Skeletal muscle tissue (tissue), 4 donors: ENCODE results near the gene ASNS. TPM values are rescaled to one million over a fixed set of nuclear protein-coding genes. Genes with fewer than 3 reads are reported as not detected.
A peak's percentile ranks its signal among the peaks of the same experiment; 100 is the strongest.
"Not testable (repeated sequence)": the region's sequence is repeated elsewhere in the genome, so short reads cannot be mapped to it uniquely, and the experiment has no call there.

ENCODE experiments used
- H3K27ac ChIP-seq: one replicate; pipeline ENCODE4 v1.7.0; 2013; ENCODE audit warnings: mild to moderate bottlenecking, low read depth, low read length, inconsistent platforms
- H3K27me3 ChIP-seq, 3 donors: one replicate each; pipeline ENCODE4 v1.7.0; 2013; ENCODE audit warnings: low read length in 3 of 3; ENCODE audit not compliant: control insufficient read depth in 3 of 3, insufficient read depth in 3 of 3
- H3K36me3 ChIP-seq, 3 donors: one replicate each; pipeline ENCODE4 v1.7.0; 2013; ENCODE audit warnings: low read length in 3 of 3; ENCODE audit not compliant: control insufficient read depth in 3 of 3, insufficient read depth in 3 of 3
- H3K4me1 ChIP-seq, 3 donors: one replicate each; pipeline ENCODE4 v1.7.0; 2013; ENCODE audit warnings: low read length in 3 of 3, mild to moderate bottlenecking in 3 of 3; ENCODE audit not compliant: control insufficient read depth in 3 of 3, insufficient read depth in 3 of 3
- H3K4me3 ChIP-seq, 3 donors: one replicate each; pipeline ENCODE4 v1.7.0; 2013; ENCODE audit warnings: low read length in 3 of 3
- H3K9ac ChIP-seq, 3 donors: one replicate each; pipeline ENCODE4 v1.7.0; 2013; ENCODE audit warnings: low read length in 3 of 3, mild to moderate bottlenecking in 3 of 3, moderate library complexity in 2 of 3, low read depth in 1 of 3
- H3K9me3 ChIP-seq, 3 donors: one replicate each; pipeline ENCODE4 v1.7.0; 2013; ENCODE audit warnings: low read length in 3 of 3; ENCODE audit not compliant: control insufficient read depth in 3 of 3
- total RNA-seq: library from RNA; depleted of rRNA; stranded (reverse); fragments of >200 nt; gene quantifications from one replicate; pipeline ENCODE4 v1.2.3, GENCODE V29; 2014
- donor health status: Osteomylitis.

ASNS gene, protein sequence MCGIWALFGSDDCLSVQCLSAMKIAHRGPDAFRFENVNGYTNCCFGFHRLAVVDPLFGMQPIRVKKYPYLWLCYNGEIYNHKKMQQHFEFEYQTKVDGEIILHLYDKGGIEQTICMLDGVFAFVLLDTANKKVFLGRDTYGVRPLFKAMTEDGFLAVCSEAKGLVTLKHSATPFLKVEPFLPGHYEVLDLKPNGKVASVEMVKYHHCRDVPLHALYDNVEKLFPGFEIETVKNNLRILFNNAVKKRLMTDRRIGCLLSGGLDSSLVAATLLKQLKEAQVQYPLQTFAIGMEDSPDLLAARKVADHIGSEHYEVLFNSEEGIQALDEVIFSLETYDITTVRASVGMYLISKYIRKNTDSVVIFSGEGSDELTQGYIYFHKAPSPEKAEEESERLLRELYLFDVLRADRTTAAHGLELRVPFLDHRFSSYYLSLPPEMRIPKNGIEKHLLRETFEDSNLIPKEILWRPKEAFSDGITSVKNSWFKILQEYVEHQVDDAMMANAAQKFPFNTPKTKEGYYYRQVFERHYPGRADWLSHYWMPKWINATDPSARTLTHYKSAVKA
- total RNA-seq = 3.7 TPM

DNA sequence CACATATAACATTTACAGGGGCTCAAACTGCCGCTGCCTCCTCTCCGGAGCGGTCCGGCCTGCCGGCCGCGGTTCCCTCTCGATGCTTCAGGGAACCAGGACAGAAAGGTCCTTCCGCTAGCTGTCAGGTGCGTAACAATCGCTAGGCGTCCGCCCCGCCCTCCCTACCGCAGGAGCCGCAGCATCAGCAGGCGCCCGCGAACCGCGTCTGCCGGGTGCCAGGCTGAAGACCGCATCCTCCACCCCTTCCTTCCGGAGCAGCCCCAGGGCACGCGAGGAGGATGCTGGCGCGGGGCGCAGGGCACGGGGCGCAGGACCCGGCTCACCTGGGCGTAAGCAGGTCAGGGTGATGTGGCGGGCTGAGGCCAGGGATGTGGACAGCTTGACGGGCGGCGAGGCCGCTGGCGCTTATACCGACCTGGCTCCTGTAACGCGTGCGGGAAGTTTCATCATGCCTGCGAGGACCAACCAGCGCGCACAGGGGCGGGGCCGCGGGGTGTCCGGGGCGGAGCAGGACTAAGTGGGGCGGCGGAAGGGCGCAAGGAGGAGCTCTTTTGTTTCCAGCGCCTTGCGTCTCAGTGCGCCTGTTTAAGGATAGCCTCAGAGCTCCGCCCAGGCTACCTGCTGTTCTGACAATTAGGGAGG, at the start of gene ASNS:
ASNS (minus strand) TSS at position 384 of the 645 bp plus-strand sequence. CDS start 3,252 bp downstream, outside the sequence.
- Histone ChIP-seq H3K9me3 (no peaks in the 10 kb centered on the region), H3K4me3 (peak within 1 kb of the TSS; percentile 64 to 86 (median 82)), H3K4me1 (peaks cover 10 to 12% (median 11%) of the 10 kb centered on the region in 3 donors), H3K27me3 (no peaks in the 10 kb centered on the region), H3K27ac (no peak within 1 kb of the TSS), H3K36me3 (no peaks in the 10 kb centered on the region), H3K9ac (peak within 1 kb of the TSS; percentile 30 to 66 (median 65))

DNA sequence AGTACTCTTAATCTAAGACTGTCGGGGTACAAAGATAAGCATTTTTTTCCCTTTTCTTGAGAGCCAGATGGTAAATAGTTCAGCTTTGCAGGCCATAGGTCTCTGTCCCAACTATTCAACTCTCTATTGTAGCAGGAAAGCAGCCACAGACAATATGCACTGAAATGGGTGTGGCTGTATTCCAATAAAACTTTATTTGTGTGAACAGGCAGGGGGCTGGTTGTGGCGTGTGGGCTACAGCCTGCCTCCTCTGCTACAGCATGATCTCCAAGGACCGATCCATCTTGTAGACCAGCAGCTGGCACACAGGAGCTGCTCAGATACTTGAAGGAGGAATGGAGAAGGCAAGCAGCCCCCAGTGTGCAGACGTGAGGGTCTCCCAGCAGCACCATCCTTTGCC, 49.0 kb upstream of the ASNS start:
- H3K9ac ChIP-seq, H3K4me1 ChIP-seq, H3K9me3 ChIP-seq, H3K36me3 ChIP-seq, H3K27ac ChIP-seq, H3K27me3 ChIP-seq, H3K4me3 ChIP-seq: not testable (repeated sequence)

DNA sequence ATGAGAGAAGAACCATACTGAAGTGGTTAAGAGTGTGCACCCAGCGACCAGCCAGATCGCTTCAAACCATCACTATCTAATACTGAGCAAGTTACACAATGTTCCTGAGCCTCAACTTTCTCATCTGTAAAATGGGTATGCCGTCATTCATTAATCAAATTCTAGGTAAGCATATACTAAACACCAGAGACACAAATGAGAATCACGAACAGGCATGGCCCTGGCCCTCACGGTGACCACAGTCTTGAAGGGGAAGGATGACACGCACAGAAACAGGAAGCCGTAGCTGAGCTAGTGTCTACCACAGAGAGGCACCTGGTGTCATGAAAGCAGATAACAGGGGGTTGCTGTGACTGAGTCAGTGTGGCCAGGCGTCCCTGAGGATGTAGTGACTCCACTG, 43.1 kb upstream of the ASNS start:
- not testable (repeated sequence) for H3K27ac ChIP-seq, H3K27me3 ChIP-seq, H3K4me1 ChIP-seq, H3K4me3 ChIP-seq, H3K36me3 ChIP-seq, H3K9ac ChIP-seq, H3K9me3 ChIP-seq

DNA sequence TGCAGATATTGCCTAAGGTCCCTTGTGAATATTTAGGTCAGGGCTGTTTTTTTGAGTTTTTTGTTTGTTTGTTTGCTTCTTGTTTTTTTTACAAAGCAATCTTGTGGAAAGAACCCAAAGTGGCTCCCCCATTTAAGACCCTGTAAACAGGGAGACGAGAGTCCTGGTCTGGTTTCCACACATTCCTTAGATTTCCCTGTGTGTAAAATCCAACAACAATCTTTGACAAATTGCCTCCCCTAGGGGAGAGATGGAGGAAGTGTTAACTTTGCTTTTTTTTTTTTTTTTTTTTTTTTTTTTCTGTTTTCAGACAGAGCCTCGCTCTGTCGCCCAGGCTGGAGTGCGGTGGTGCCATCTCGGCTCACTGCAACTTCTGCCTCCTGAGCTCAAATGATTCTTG, 40.1 kb upstream of the ASNS start:
- H3K27me3 ChIP-seq, H3K9ac ChIP-seq, H3K9me3 ChIP-seq, H3K27ac ChIP-seq, H3K36me3 ChIP-seq, H3K4me1 ChIP-seq, H3K4me3 ChIP-seq: not testable (repeated sequence)

DNA sequence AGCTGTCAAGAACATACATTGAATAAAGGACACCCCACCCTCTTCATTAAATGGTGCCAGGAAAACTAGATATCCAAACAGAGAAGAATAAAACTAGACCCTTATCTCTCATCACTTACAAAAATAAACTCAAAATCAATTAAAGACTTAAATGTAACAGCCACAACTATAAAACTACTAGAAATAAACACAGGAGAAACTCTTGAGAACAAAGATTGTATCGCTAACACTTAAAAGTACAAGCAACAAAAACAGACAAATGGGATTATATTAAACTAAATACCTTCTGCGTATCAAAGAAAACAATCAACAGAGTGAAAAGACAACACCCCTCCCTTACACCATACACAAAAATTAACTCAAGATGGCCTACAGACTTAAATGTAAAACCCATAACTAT, 24.7 kb upstream of the ASNS start:
- not testable (repeated sequence) for H3K27me3 ChIP-seq, H3K27ac ChIP-seq, H3K4me1 ChIP-seq, H3K36me3 ChIP-seq, H3K4me3 ChIP-seq, H3K9me3 ChIP-seq, H3K9ac ChIP-seq

DNA sequence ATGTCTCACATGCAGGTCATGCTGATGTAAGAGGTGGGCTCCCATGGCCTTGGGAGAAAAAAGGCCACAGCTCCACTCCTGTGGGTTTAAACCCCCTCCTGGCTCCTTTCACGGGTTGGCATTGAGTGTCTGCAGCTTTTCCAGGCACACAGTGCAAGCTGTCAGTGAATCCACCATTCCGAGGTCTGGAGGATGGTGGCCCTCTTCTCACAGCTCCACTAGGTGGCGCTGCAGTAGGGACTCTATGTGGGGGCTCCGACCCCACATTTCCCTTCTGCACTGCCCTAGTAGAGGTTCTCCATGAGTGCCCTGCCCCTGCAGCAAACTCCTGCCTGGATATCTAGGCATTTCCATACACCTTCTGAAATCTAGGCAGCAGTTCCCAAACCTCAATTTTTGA, 19.5 kb upstream of the ASNS start:
- H3K27me3 ChIP-seq = not testable (repeated sequence)

DNA sequence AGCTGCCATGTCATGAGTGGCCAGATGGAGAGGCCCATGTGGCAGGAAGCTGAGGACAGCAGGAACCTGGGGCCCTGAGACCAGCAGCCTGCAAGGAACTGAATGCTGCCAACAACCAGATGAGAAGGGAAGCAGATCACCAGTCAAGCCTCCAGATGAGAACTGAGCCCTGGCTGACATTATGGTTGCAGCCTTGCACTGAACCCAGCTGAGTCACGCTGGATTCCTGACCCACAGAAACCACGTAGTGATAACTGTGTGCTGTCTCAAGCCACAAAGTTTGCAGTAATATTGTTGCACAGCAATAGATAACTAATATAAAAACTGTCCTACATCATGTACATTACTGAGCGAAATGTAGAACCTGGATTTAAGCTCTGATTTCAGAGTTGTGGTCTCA, 7.3 kb upstream of the ASNS start:
- H3K9me3 ChIP-seq, H3K4me1 ChIP-seq, H3K4me3 ChIP-seq, H3K36me3 ChIP-seq, H3K27me3 ChIP-seq, H3K9ac ChIP-seq, H3K27ac ChIP-seq: not testable (repeated sequence)

More for the DNA sequence above, 19.5 kb upstream of the ASNS start:
- H3K9me3 ChIP-seq, H3K4me1 ChIP-seq, H3K36me3 ChIP-seq, H3K27ac ChIP-seq, H3K9ac ChIP-seq, H3K4me3 ChIP-seq: not testable (repeated sequence)

DNA sequence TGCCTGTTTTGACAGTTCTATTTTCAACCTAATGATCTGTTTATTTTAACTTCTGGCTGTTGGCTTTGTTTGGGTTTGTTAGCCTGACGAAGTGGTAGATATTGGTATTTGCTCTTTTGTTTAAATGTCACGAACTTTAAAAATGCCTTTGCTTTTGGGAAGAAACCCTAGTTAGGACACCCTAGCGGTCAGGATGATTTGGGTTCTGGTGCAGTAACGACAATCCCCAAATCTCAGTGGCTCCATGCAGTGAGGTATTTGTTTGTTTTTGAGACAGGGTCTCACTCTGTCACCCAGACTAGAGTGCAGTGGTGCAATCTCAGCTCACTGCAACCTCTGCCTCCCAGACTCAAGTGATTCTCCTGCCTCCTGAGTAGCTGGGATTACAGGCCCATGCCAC, 2.7 kb upstream of the ASNS start:
- peaks cover 10 to 12% (median 11%) of the 10 kb centered on the region in 3 donors for H3K4me1 ChIP-seq
- H3K27ac ChIP-seq, H3K4me3 ChIP-seq, H3K36me3 ChIP-seq, H3K9ac ChIP-seq, H3K27me3 ChIP-seq, H3K9me3 ChIP-seq: not testable (repeated sequence)

DNA sequence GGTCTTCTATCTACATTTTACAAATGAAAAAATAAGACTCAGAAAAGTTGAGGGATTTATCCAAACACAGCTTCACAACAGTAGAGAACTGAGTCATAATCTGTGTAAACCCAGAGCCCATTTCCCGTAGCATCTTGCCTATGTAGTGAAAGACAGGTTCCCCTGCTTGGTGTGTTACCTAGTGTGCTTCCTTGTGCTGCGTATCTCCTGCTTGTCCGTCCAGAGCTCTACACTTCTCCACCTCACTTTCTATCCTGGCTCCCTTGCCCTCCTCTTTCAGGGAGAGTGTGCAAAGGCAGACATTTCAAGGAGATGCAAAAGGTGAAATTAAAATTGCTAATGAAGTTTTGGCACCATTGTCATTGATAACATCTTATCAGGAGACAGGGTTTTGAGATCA, 1.4 kb upstream of the ASNS start:
- Histone ChIP-seq H3K36me3 (no peaks in the 10 kb centered on the region), H3K9me3 (no peaks in the 10 kb centered on the region), H3K4me3 (no peak overlapping the region), H3K9ac (no peak overlapping the region), H3K27ac (no peak overlapping the region), H3K27me3 (no peaks in the 10 kb centered on the region), H3K4me1 (peaks cover 10 to 12% (median 11%) of the 10 kb centered on the region in 3 donors)

DNA sequence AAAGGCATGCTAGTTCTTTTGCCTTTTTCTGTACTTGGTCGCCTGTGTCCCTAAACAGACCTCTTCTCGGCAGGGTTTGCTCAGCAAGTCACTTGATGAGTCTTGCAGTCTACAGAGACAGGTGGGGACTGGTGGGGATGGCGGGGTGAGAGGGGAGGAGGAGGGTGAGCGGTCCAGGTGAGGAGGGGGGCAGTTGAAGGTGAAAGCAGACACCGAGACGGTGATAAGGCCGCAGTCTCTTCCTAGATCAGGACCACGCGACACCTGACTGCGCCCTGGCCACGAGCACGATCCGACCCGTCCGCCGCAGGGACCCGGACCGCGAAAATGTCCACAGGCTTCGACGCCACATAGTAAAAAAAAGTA, 566 bp downstream of the ASNS start:
- Histone ChIP-seq H3K27ac (no peak overlapping the region), H3K4me3 (peak overlapping the region; percentile 64 to 86 (median 82)), H3K4me1 (peaks cover 10 to 12% (median 11%) of the 10 kb centered on the region in 3 donors), H3K27me3 (no peaks in the 10 kb centered on the region), H3K9ac (peak overlapping the region in 2 of 3 donors; percentile 65 to 66), H3K9me3 (no peaks in the 10 kb centered on the region), H3K36me3 (no peaks in the 10 kb centered on the region)
